Loucy (cell line): ENCODE results near the gene SNCAIP.

ENCODE experiments used
- CTCF ChIP-seq: fragments of 200-600 bp; sonication (generic); conservative IDR thresholded peaks from 2 replicates; pipeline ENCODE4 v1.5.1; 2014; ENCODE audit warnings: mild to moderate bottlenecking, antibody characterized with exemption, low read length
- EZH2phosphoT487 ChIP-seq: fragments of 200-600 bp; IDR thresholded peaks from 2 replicates; pipeline ENCODE4 v1.6.1; 2018; ENCODE audit warnings: antibody characterized with exemption, mild to moderate bottlenecking, moderate library complexity, borderline replicate concordance

- TF ChIP-seq CTCF (no peak), EZH2phosphoT487 (no peak)
Observed at GRCh38 chr5:122412966-122413365, 100.9 kb downstream of the SNCAIP start.
